ENCODE measurements around the gene DDX20. TPM values are rescaled to one million over a fixed set of nuclear protein-coding genes. Genes with fewer than 3 reads are reported as not detected.

Gene DDX20
- polyA plus RNA-seq, 1 experiment, result 6.9 TPM

DNA sequence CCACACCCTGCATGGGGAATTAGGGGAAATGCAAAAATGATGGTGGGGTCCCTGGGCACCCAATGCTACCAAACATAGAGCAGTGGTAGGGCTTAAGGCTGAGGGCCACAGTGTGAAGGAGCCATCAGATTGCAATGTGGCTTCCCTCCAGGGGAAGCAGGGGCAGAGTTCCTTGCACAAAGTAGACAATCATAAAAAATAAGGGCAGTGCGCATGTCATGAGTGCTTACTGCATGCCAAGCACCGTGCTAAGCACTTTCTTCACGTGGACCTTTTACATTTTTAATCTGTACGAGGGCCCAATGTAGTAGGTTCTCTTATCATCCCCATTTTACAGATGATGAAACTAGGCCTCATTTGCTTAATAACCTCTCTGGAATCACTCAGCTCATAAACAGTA is 56.6 kb downstream of the DDX20 start:
- Histone ChIP-seq H3K27me3 (ENCODE audit: control insufficient read depth, insufficient read depth, low read length) (no peaks in the 10 kb centered on the region; the same call in 1 of the 2 replicates), H3K4me3 (ENCODE audit: low read depth, low read length) (no peak overlapping the region), H3K36me3 (ENCODE audit: control insufficient read depth, insufficient read depth, low read length) (no peaks in the 10 kb centered on the region)
- CTCF ChIA-PET, result no interaction called here
- TF ChIP-seq, protein P1, sequence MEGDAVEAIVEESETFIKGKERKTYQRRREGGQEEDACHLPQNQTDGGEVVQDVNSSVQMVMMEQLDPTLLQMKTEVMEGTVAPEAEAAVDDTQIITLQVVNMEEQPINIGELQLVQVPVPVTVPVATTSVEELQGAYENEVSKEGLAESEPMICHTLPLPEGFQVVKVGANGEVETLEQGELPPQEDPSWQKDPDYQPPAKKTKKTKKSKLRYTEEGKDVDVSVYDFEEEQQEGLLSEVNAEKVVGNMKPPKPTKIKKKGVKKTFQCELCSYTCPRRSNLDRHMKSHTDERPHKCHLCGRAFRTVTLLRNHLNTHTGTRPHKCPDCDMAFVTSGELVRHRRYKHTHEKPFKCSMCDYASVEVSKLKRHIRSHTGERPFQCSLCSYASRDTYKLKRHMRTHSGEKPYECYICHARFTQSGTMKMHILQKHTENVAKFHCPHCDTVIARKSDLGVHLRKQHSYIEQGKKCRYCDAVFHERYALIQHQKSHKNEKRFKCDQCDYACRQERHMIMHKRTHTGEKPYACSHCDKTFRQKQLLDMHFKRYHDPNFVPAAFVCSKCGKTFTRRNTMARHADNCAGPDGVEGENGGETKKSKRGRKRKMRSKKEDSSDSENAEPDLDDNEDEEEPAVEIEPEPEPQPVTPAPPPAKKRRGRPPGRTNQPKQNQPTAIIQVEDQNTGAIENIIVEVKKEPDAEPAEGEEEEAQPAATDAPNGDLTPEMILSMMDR (IDR thresholded peaks at IDR 0.05; ENCODE audit: insufficient read depth, low read depth, low read length), result no peak
- no peak for DNase-seq (ENCODE audit: low read depth)
- POLR2A ChIA-PET, result no interaction called here

DNA sequence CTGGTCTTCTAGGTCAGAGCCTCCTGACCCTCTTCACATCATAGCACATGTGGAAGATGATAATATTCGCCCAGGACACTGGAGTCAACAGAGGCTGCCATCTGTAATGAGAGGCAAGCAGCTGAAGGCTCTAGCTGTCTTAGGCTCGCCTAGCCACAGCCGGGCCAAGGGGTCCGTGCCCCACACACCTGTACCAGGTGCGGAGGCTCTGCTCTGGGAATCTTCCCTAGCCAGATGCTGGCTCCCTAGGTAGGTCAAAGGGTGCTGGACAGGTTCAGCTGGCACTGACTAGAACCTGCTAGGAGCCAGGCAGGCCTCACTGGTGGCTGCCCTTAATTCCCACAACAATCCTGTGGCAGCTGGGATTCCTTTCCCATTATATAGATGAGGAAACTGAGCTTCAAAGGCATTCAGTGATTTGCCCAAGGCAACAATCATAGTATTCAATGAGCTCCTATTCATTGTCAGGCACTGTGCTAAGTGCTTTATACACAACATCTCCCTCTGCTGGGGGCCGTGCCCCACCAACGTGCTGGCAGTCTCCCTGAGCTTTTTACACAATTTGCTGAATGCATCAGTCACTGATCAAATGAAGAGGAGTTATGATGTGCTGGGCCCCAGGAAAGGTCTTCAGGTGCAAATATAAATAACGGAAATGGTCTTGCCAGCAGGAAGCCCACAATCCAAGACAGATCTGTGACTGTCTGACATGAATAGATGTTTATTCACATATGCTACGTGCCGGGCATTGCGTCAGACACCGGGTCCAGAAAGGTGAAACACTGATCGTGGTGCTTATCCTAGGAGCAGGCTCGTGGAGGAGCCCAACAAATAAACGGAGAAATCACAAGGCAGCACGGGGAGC is 58.0 kb downstream of the DDX20 start:
- Histone ChIP-seq H3K36me3 (ENCODE audit: control insufficient read depth, insufficient read depth, low read length) (no peaks in the 10 kb centered on the region), H3K27me3 (ENCODE audit: control insufficient read depth, insufficient read depth, low read length) (no peaks in the 10 kb centered on the region; the same call in 1 of the 2 replicates), H3K4me3 (ENCODE audit: low read depth, low read length) (no peak overlapping the region)
- CTCF ChIA-PET, result interaction anchor here (0.5 kb wide), 1 partner anchor 360 kb away, joined by 4 read pairs; no protein-coding TSS in a partner anchor
- no peak for DNase-seq (ENCODE audit: low read depth)
- POLR2A ChIA-PET, result no interaction called here
- TF ChIP-seq, protein P1 (IDR thresholded peaks at IDR 0.05; ENCODE audit: insufficient read depth, low read depth, low read length), result peak; percentile 20; the same call in 1 of the 2 replicates

DNA sequence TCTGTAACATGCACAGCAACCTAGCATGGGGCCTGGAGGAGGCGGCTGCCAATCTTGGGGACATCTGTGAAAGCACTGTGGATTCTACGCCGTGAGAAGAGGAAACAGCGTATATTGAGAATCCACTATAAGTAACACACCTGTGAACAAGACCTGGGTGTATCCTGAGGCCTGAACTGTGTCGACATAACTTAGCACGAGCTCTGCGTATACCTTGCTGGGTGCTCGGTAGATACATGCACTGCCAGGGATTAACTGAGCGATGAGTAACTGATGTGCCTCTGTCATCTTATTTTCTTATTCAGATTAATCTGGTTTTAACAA is 58.6 kb downstream of the DDX20 start:
- DNase-seq (ENCODE audit: low read depth), result no peak
- ChIA-PET POLR2A (no interaction called here), CTCF (interaction anchor here (0.5 kb wide), 1 partner anchor 359 kb away, joined by 4 read pairs; no protein-coding TSS in a partner anchor)
- no peaks in the 10 kb centered on the region for H3K27me3 ChIP-seq (ENCODE audit: control insufficient read depth, insufficient read depth, low read length)
- no peaks in the 10 kb centered on the region for H3K36me3 ChIP-seq (ENCODE audit: control insufficient read depth, insufficient read depth, low read length)
- no peak overlapping the region for H3K4me3 ChIP-seq (ENCODE audit: low read depth, low read length)
- TF ChIP-seq, protein P1 (IDR thresholded peaks at IDR 0.05; ENCODE audit: insufficient read depth, low read depth, low read length), result no peak

DNA sequence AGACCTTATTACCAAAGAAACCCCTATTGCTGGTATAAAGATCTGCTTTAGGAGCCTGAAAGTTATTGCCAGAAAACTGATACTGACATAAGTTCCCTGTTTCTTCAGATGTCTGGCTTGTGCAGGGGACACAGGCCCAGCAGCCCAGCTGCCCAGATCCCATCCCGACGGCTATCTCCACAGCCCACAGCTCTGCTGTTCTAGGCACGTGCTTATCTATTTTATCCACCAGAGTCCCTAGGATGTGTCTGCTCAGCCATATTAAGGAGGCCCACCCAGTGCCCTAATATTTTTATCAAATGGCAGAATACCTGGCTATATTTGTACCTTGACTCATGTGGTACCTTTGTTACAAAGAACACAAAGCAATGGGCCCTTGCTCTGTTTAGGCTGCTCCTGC is 58.9 kb downstream of the DDX20 start:
- TF ChIP-seq, protein P1 (IDR thresholded peaks at IDR 0.05; ENCODE audit: insufficient read depth, low read depth, low read length), result no peak
- POLR2A ChIA-PET, result no interaction called here
- Histone ChIP-seq H3K27me3 (ENCODE audit: control insufficient read depth, insufficient read depth, low read length) (peaks cover 2% of the 10 kb centered on the region; the same call in 1 of the 2 replicates), H3K4me3 (ENCODE audit: low read depth, low read length) (no peak overlapping the region), H3K36me3 (ENCODE audit: control insufficient read depth, insufficient read depth, low read length) (no peaks in the 10 kb centered on the region)
- DNase-seq (ENCODE audit: low read depth), result no peak
- CTCF ChIA-PET, result no interaction called here

Small RNA genes within 50 kb of the gene (small RNA-seq; reads per million reads assigned to genes)
- not detected for gene INKA2 (ENCODE audit: insufficient read length, low read depth, low replicate concordance)

Other genes starting within 250 kb of the DDX20 start
- 20.5 and 50.9 TPM in 2 replicates for gene RAP1A, start 136.1 kb upstream of the DDX20 start, polyA plus RNA-seq (2011; rRNA removed)
- gene INKA2, start 16.5 kb upstream of the DDX20 start, polyA plus RNA-seq (2011; rRNA removed), result 2.3 and 2.8 TPM in 2 replicates
- gene KCND3, start 233.8 kb downstream of the DDX20 start, polyA plus RNA-seq (2011; rRNA removed), result 2.2 and 3.6 TPM in 2 replicates